HepG2 (cell line): Measurements from ENCODE around the gene GSS.

Experiments used
- NFIC ChIP-seq: IDR thresholded peaks from 2 replicates; pipeline ENCODE4 v1.6.1; 2012; ENCODE audit warnings: mild to moderate bottlenecking, low read length, inconsistent platforms
- ZNF639 ChIP-seq: conservative IDR thresholded peaks from 2 replicates; pipeline ENCODE4 v1.6.1; 2018; ENCODE audit warnings: missing genetic modification reagents

GRCh38 chr20:34995192-34995591 is 39.6 kb upstream of the GSS start:
- TF ChIP-seq NFIC (no peak), ZNF639 (CRISPR knock-in tag) (no peak)
